ENCODE measurements around the gene ZMYND15. TPM values are rescaled to one million over a fixed set of nuclear protein-coding genes. Genes with fewer than 3 reads are reported as not detected.
"Not testable (repeated sequence)": the region's sequence is repeated elsewhere in the genome, so short reads cannot be mapped to it uniquely, and the experiment has no call there.

Gene ZMYND15
- 0.18 and 0.86 TPM in 2 replicates for total RNA-seq (2014; rRNA removed; shearing (Covaris generic))

- DNase-seq (ENCODE audit: low spot score) = peak; percentile 31
These were observed at the start of gene ZMYND15, which contains the start of gene CXCL16 for GRCh38 chr17:4739122-4740024. ZMYND15 (plus strand) TSS chr17:4739833; CDS start chr17:4740549, 716 bp downstream. CXCL16 (minus strand) TSS chr17:4739928; CDS start chr17:4739339, 589 bp downstream.

- DNase-seq (ENCODE audit: low spot score) = not testable (repeated sequence)
These were observed 49.8 kb upstream of the ZMYND15 start for GRCh38 chr17:4689872-4690271.

GRCh38 chr17:4690745-4691144 is 48.9 kb upstream of the ZMYND15 start:
- DNase-seq (ENCODE audit: low spot score) = no peak

- DNase-seq (ENCODE audit: low spot score) = no peak
These were observed 47.9 kb upstream of the ZMYND15 start for GRCh38 chr17:4691686-4692085.

- no peak for DNase-seq (ENCODE audit: low spot score)
These were observed 46.2 kb upstream of the ZMYND15 start for GRCh38 chr17:4693416-4693815.

- DNase-seq (ENCODE audit: low spot score) = no peak
These were observed 43.2 kb upstream of the ZMYND15 start for GRCh38 chr17:4696437-4696805.

GRCh38 chr17:4699401-4700056 is 40.1 kb upstream of the ZMYND15 start:
- not testable (repeated sequence) for DNase-seq (ENCODE audit: low spot score)

GRCh38 chr17:4701116-4701515 is 38.5 kb upstream of the ZMYND15 start:
- no peak for DNase-seq (ENCODE audit: low spot score)

GRCh38 chr17:4703330-4703691 is 36.3 kb upstream of the ZMYND15 start:
- DNase-seq (ENCODE audit: low spot score) = no peak

- DNase-seq (ENCODE audit: low spot score) = not testable (repeated sequence)
These were observed 35.1 kb upstream of the ZMYND15 start for GRCh38 chr17:4704574-4704907.

- no peak for DNase-seq (ENCODE audit: low spot score)
These were observed 34.6 kb upstream of the ZMYND15 start for GRCh38 chr17:4704991-4705390.

- DNase-seq (ENCODE audit: low spot score) = no peak
These were observed 33.5 kb upstream of the ZMYND15 start for GRCh38 chr17:4706121-4706520.

- DNase-seq (ENCODE audit: low spot score) = peak; percentile 36
These were observed 31.2 kb upstream of the ZMYND15 start for GRCh38 chr17:4708436-4708835.

GRCh38 chr17:4709794-4710692 is 29.6 kb upstream of the ZMYND15 start, which contains the start of gene ARRB2:
ARRB2 (plus strand) TSS chr17:4710632; CDS start chr17:4710722, 90 bp downstream.
- DNase-seq (ENCODE audit: low spot score) = peak; percentile 94

GRCh38 chr17:4710693-4711634 is 28.7 kb upstream of the ZMYND15 start:
- no peak for DNase-seq (ENCODE audit: low spot score)

- DNase-seq (ENCODE audit: low spot score) = no peak
These were observed 27.9 kb upstream of the ZMYND15 start for GRCh38 chr17:4711661-4712181.

- DNase-seq (ENCODE audit: low spot score) = no peak
These were observed 27.1 kb upstream of the ZMYND15 start for GRCh38 chr17:4712526-4712925.

- not testable (repeated sequence) for DNase-seq (ENCODE audit: low spot score)
These were observed 25.1 kb upstream of the ZMYND15 start for GRCh38 chr17:4714340-4715062.

GRCh38 chr17:4715063-4715744 is 24.4 kb upstream of the ZMYND15 start:
- no peak for DNase-seq (ENCODE audit: low spot score)

All from HT-29 (cell line).